ENCODE results near the gene EFCAB14.

DNA sequence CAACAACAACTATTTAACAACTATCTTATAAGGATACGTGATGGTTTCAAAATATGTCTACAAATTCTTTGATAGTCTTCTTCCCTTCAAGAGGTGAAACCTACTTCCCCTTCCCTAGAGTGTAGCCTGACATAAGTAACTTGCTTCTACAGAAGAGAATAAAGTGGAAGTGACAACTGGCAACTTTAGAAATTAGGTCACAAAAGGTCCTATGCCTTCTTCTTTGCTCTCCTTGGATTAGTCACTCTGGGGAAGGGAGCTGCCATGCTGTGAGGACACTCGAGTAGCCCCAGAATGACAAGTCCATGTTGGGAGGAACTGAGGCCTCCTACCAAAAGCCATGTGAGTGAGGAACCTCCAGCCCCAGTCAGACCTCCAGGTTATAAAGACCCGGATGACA, 19.2 kb downstream of the EFCAB14 start:
- no peak for TF ChIP-seq ARNT (IDR thresholded peaks at IDR 0.05)
- TF ChIP-seq ELF4 (IDR thresholded peaks at IDR 0.05), result no peak
- no peak for TF ChIP-seq SUZ12 (IDR thresholded peaks at IDR 0.05)
- no peak for TF ChIP-seq BHLHE40 (IDR thresholded peaks at IDR 0.05; ENCODE audit: borderline replicate concordance)
- no peak for TF ChIP-seq FOXK2 (IDR thresholded peaks at IDR 0.05)
- TF ChIP-seq NFRKB (IDR thresholded peaks at IDR 0.05), result no peak
- no peak for TF ChIP-seq FOXM1 (IDR thresholded peaks at IDR 0.05; ENCODE audit: borderline replicate concordance)
- no peak for TF ChIP-seq FOXA1 (IDR thresholded peaks at IDR 0.05)
- no peak for TF ChIP-seq TARDBP (IDR thresholded peaks at IDR 0.05)
- TF ChIP-seq PKNOX1 (IDR thresholded peaks at IDR 0.05), result no peak
- TF ChIP-seq SP1 (IDR thresholded peaks at IDR 0.05), result no peak
- no peak for TF ChIP-seq HDGF (IDR thresholded peaks at IDR 0.05; ENCODE audit: borderline replicate concordance)
- no peak for TF ChIP-seq L3MBTL2 (conservative IDR thresholded peaks at IDR 0.05)
